K562 (cell line): Measurements from ENCODE around the gene PCBD1. TPM values are rescaled to one million over a fixed set of nuclear protein-coding genes. Genes with fewer than 3 reads are reported as not detected.

Experiments
- ATAC-seq: fragments of 200-7000 bp; cut with Tn5 transposase; 3 replicates; pipeline ENCODE4 v1.9.1; 2020; ENCODE audit warnings: moderate library complexity
- BruUV-seq: library from RNA; stranded (reverse); fragments of 400-500 nt; replicated peaks from 2 replicates; lab custom pipeline; 2021; lab: Mats Ljungman, UMichigan
- CTCF ChIA-PET: fragments of 300-600 bp; formaldehyde crosslinking; extraction: SDS; loops from one replicate; lab custom pipeline; 2021; ENCODE audit warnings: low intra/inter-chr PET ratio; lab: Yijun Ruan, JAX
- POLR2A ChIA-PET: fragments of 300-600, 350-650 bp; sonication (Branson Sonifier 250); formaldehyde crosslinking; extraction: SDS; loops from one replicate; lab custom pipeline; 2021; ENCODE audit warnings: antibody characterized with exemption, inconsistent platforms; lab: Yijun Ruan, JAX
- DNase-seq, 4 experiments: peaks; one replicate each; pipeline versions ENCODE4 v3.0.0 to v3.0.0-alpha.2; 2011 to 2018; ENCODE audit warnings: low spot score in 3 of 4, mixed read lengths in 3 of 4; ENCODE audit errors: extremely low read depth in 1 of 4
- FAIRE-seq: peaks from 2 replicates; lab custom pipeline; 2011; peaks lifted over from hg19 to GRCh38; lab: Jason Lieb, UNC
- H2AFZ ChIP-seq: 2 replicates; pipeline ENCODE4 v1.6.0; 2011; ENCODE audit warnings: low read depth, low read length, control low read depth, inconsistent platforms
- H3K27ac ChIP-seq: fragments of 200-600 bp; 3 replicates; pipeline ENCODE4 v1.8.0; 2011; ENCODE audit warnings: low read depth, mild to moderate bottlenecking, control low read depth, inconsistent platforms, low read length, moderate library complexity, mixed read lengths; ENCODE audit errors: extremely low read depth
- H3K27me3 ChIP-seq, 2 experiments: fragments of 300-600 bp in 1 of 2; 2 replicates in 1 of 2; 3 replicates in 1 of 2; pipeline versions ENCODE4 v1.6.0 to v1.8.0; 2011; ENCODE audit warnings: inconsistent platforms in 2 of 2, low read length in 2 of 2, mild to moderate bottlenecking in 1 of 2, mixed read lengths in 1 of 2, moderate library complexity in 1 of 2; ENCODE audit not compliant: control insufficient read depth in 2 of 2, insufficient read depth in 2 of 2
- H3K36me3 ChIP-seq: fragments of 300-600 bp; 3 replicates; pipeline ENCODE4 v1.8.0; 2011; ENCODE audit warnings: mild to moderate bottlenecking, low read length, inconsistent platforms; ENCODE audit not compliant: control insufficient read depth, insufficient read depth
- H3K4me1 ChIP-seq, 2 experiments: fragments of 200-600 bp in 1 of 2; replicated peaks in 1 of 2; 2 replicates in 1 of 2; 3 replicates in 1 of 2; pipeline versions ENCODE4 v1.5.1 to v1.8.0; 2011; ENCODE audit warnings: inconsistent platforms in 2 of 2, low read length in 2 of 2, mild to moderate bottlenecking in 1 of 2, mixed read lengths in 1 of 2, moderate library complexity in 1 of 2; ENCODE audit not compliant: control insufficient read depth in 2 of 2, insufficient read depth in 2 of 2
- H3K4me2 ChIP-seq: 2 replicates; pipeline ENCODE4 v1.6.1; 2011; ENCODE audit warnings: low read length, control low read depth, inconsistent platforms, mixed read lengths; ENCODE audit not compliant: insufficient read depth
- H3K4me3 ChIP-seq: fragments of 200-600 bp; sonication (generic), shearing (Covaris generic); 2 replicates; pipeline ENCODE4 v1.5.1; 2016; ENCODE audit warnings: control low read depth, inconsistent platforms
- H3K79me2 ChIP-seq: fragments of 200-600 bp; 3 replicates; pipeline ENCODE4 v1.8.0; 2011; ENCODE audit warnings: low read length, inconsistent platforms; ENCODE audit not compliant: control insufficient read depth, insufficient read depth
- H3K9ac ChIP-seq, 2 experiments: 2 replicates each; pipeline versions ENCODE4 v1.6.0 to v1.6.1; 2011; ENCODE audit warnings: low read depth in 2 of 2, low read length in 2 of 2, control low read depth in 1 of 2, inconsistent platforms in 1 of 2, mild to moderate bottlenecking in 1 of 2, mixed read lengths in 1 of 2; ENCODE audit not compliant: insufficient read depth in 1 of 2
- H3K9me1 ChIP-seq: one replicate; pipeline ENCODE4 v1.6.0; 2011; ENCODE audit warnings: inconsistent platforms, mild to moderate bottlenecking, low read length, moderate library complexity; ENCODE audit not compliant: control insufficient read depth, insufficient read depth
- H3K9me3 ChIP-seq: replicated peaks from 2 replicates; pipeline ENCODE4 v1.5.1; 2011; ENCODE audit warnings: low read depth, low read length, inconsistent platforms; ENCODE audit not compliant: control insufficient read depth, insufficient read depth
- H4K20me1 ChIP-seq: replicated peaks from 2 replicates; pipeline ENCODE4 v1.6.1; 2011; ENCODE audit warnings: low read length, inconsistent platforms, mixed read lengths; ENCODE audit not compliant: control insufficient read depth, insufficient read depth
- FOSL1 ChIP-seq: fragments of 200-800 bp; sonication (Bioruptor generic); conservative IDR thresholded peaks from 2 replicates; pipeline ENCODE4 v1.6.1; 2016; ENCODE audit warnings: missing genetic modification characterization, missing compliant biosample characterization
- FOXJ2 ChIP-seq: fragments of 200-800 bp; sonication (Bioruptor generic); IDR thresholded peaks from 2 replicates; pipeline ENCODE4 v1.6.1; 2016; ENCODE audit warnings: missing genetic modification characterization, missing compliant biosample characterization
- SMAD3 ChIP-seq: fragments of 450-650 bp; formaldehyde crosslinking; conservative IDR thresholded peaks from 2 replicates; pipeline ENCODE4 v1.4.0; 2020; ENCODE audit warnings: mild to moderate bottlenecking
- SOX6 ChIP-seq: fragments of 450-650 bp; IDR thresholded peaks from 2 replicates; pipeline ENCODE4 v1.6.1; 2014; ENCODE audit warnings: mild to moderate bottlenecking
- ZNF224 ChIP-seq: sonication (generic); formaldehyde crosslinking; IDR thresholded peaks from 2 replicates; pipeline ENCODE4 v1.8.0; 2022; ENCODE audit warnings: mild to moderate bottlenecking, missing genetic modification reagents
- ZNF41 ChIP-seq: fragments of 250-450 bp; sonication (Bioruptor Pico); conservative IDR thresholded peaks from 2 replicates; pipeline ENCODE4 v1.4.0; 2020; ENCODE audit warnings: mild to moderate bottlenecking
- WGBS: fragments of 100-300 bp; shearing (Covaris generic); methylation state at CpG from one replicate; pipeline ENCODE4 v1.1.6; 2016; ENCODE audit warnings: low coverage, mixed read lengths; ENCODE audit not compliant: insufficient coverage; ENCODE audit errors: missing lambda C conversion rate; 5-methylcytosine and 5-hydroxymethylcytosine counted together
- in situ Hi-C: fragments of 300-500 bp; cut with MboI; formaldehyde crosslinking; loops from 4 replicates; pipeline ENCODE4 v1.15.0; 2018; ENCODE audit warnings: inconsistent platforms, mixed read lengths
- intact Hi-C: fragments of 100-400 bp; cut with micrococcal nuclease; formaldehyde crosslinking; loops from 2 replicates; pipeline ENCODE4 v1.14.2; 2022
- polyA plus RNA-seq, 8 experiments: library from polyadenylated mRNA; depleted of rRNA in 4 of 8; stranded (reverse) in 5 of 8; unstranded in 3 of 8; fragments of >200 nt; fragmentation: Nextera tagmentation in 2 of 8; fragmentation: Illumina TruSeq in 1 of 8; extraction: Ambion mirVana in 2 of 8; extraction: Trizol in 1 of 8; gene quantifications; 2 replicates each; pipeline versions ENCODE4 v1.2.1 to v1.2.3, GENCODE V29; 2011 to 2014; ENCODE audit warnings: inconsistent platforms in 1 of 8, missing spikeins in 1 of 8
- total RNA-seq, 7 experiments: library from RNA; depleted of rRNA in 6 of 7; stranded (reverse); fragments of >200 nt in 6 of 7; fragmentation: Illumina TruSeq in 2 of 7; extraction: Trizol in 2 of 7; gene quantifications; 2 replicates each; pipeline versions ENCODE4 v1.2.1 to v1.2.3, GENCODE V29; 2011 to 2021; ENCODE audit warnings: low replicate concordance in 1 of 7
- TF ChIP-seq, protein P1 (sequence below): sonication (generic); formaldehyde crosslinking; IDR thresholded peaks from 2 replicates; pipeline ENCODE4 v1.8.1; 2023; ENCODE audit warnings: mild to moderate bottlenecking, missing genetic modification reagents

The PCBD1 gene
- total and polyA plus RNA-seq, 9 of the 15 experiments (the other 6 are each of a cell fraction or from before 2014, with no cell fraction given) = 14.6 to 109 (median 57.0) TPM

- no TSS peak for BruUV-seq
- H3K4me3 ChIP-seq = no peak overlapping the region
- no peak for DNase-seq
- in situ Hi-C loops = no loop called here
- H2AFZ ChIP-seq = no peak overlapping the region
- ChIA-PET POLR2A (interaction anchor here (0.6 to 1.6 kb wide), 4 partner anchors 10 to 898 kb away, joined by 3 to 5 read pairs (median 4); no protein-coding TSS in a partner anchor), CTCF (no interaction called here)
- no peak for FAIRE-seq
- no peak for ATAC-seq
- no peaks in the 10 kb centered on the region; a peak in 2 of 5 replicates for H3K4me1 ChIP-seq
- no peaks in the 10 kb centered on the region for H4K20me1 ChIP-seq
- intact Hi-C loops = no loop called here
- no peak overlapping the region for H3K4me2 ChIP-seq
- no peaks in the 10 kb centered on the region for H3K9me1 ChIP-seq
- 77% methylated on average over 7 of the region's 7 CpGs for WGBS
- no peaks in the 10 kb centered on the region for H3K79me2 ChIP-seq
- H3K9ac ChIP-seq = no peak overlapping the region
- H3K27ac ChIP-seq = no peak overlapping the region
- no peak for TF ChIP-seq SMAD3
- TF ChIP-seq SOX6 = no peak
- 0 out of 2 replicates have a peak, but pooled peaks have one; percentile 31 for TF ChIP-seq FOSL1 (tag)
- TF ChIP-seq, protein P1, sequence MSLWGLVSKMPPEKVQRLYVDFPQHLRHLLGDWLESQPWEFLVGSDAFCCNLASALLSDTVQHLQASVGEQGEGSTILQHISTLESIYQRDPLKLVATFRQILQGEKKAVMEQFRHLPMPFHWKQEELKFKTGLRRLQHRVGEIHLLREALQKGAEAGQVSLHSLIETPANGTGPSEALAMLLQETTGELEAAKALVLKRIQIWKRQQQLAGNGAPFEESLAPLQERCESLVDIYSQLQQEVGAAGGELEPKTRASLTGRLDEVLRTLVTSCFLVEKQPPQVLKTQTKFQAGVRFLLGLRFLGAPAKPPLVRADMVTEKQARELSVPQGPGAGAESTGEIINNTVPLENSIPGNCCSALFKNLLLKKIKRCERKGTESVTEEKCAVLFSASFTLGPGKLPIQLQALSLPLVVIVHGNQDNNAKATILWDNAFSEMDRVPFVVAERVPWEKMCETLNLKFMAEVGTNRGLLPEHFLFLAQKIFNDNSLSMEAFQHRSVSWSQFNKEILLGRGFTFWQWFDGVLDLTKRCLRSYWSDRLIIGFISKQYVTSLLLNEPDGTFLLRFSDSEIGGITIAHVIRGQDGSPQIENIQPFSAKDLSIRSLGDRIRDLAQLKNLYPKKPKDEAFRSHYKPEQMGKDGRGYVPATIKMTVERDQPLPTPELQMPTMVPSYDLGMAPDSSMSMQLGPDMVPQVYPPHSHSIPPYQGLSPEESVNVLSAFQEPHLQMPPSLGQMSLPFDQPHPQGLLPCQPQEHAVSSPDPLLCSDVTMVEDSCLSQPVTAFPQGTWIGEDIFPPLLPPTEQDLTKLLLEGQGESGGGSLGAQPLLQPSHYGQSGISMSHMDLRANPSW (CRISPR knock-in tag) = no peak
- no peak for TF ChIP-seq ZNF41 (CRISPR knock-in tag)
- TF ChIP-seq FOXJ2 = no peak
- TF ChIP-seq ZNF224 (CRISPR knock-in tag) = no peak
- no peaks in the 10 kb centered on the region for H3K27me3 ChIP-seq
- no peaks in the 10 kb centered on the region for H3K36me3 ChIP-seq
- no peaks in the 10 kb centered on the region for H3K9me3 ChIP-seq
Observed at GRCh38 chr10:70874061-70874460, 14.3 kb downstream of the PCBD1 start.
